ENCODE data around the gene TUBB4B.

TUBB4B gene

GRCh38 chr9:137226338-137227053 is 14.6 kb upstream of the TUBB4B start:
- DNase-seq, result no peak

GRCh38 chr9:137227054-137227852 is 13.8 kb upstream of the TUBB4B start, which contains the start of gene RNF224:
Gene RNF224, plus strand, starts transcription at chr9:137227502. Its CDS starts 834 bp downstream, at chr9:137228336.
- DNase-seq, result no peak

- DNase-seq, result no peak
Measured at GRCh38 chr9:137227853-137228505, 13.1 kb upstream of the TUBB4B start.

- no peak for DNase-seq
Measured at GRCh38 chr9:137228506-137228967, 12.6 kb upstream of the TUBB4B start.

- no peak for DNase-seq
Measured at GRCh38 chr9:137228968-137229896, 11.9 kb upstream of the TUBB4B start.

- no peak for DNase-seq
Measured at GRCh38 chr9:137229903-137230704, 11.0 kb upstream of the TUBB4B start.

- DNase-seq, result no peak
Measured at GRCh38 chr9:137230705-137231371, 10.2 kb upstream of the TUBB4B start, which contains the start of gene SLC34A3. Gene SLC34A3, plus strand, starts transcription at chr9:137230901. Its CDS starts 802 bp downstream, at chr9:137231703.

GRCh38 chr9:137231372-137232039 is 9.6 kb upstream of the TUBB4B start:
- no peak for DNase-seq

GRCh38 chr9:137232101-137232500 is 9.0 kb upstream of the TUBB4B start:
- DNase-seq, result no peak

GRCh38 chr9:137232510-137232909 is 8.6 kb upstream of the TUBB4B start:
- no peak for DNase-seq

- DNase-seq, result no peak
Measured at GRCh38 chr9:137233143-137233980, 7.7 kb upstream of the TUBB4B start.

- no peak for DNase-seq
Measured at GRCh38 chr9:137234055-137234697, 6.9 kb upstream of the TUBB4B start.

GRCh38 chr9:137234758-137235423 is 6.2 kb upstream of the TUBB4B start:
- DNase-seq, result no peak

GRCh38 chr9:137235424-137236237 is 5.5 kb upstream of the TUBB4B start:
- DNase-seq, result no peak

GRCh38 chr9:137236238-137236935 is 4.7 kb upstream of the TUBB4B start:
- no peak for DNase-seq

- DNase-seq, result no peak
Measured at GRCh38 chr9:137236936-137237421, 4.1 kb upstream of the TUBB4B start.

Measured in NCI-H187 treated with DMSO at 0.1 percent for 48 hours (cell line).